ENCODE data around the gene VEPH1. TPM values are rescaled to one million over a fixed set of nuclear protein-coding genes. Genes with fewer than 3 reads are reported as not detected.

Gene VEPH1
- total and polyA plus RNA-seq, 9 of the 15 experiments (the other 6 are each of a cell fraction or from before 2014, with no cell fraction given): 4.5 to 15.6 (median 5.8) TPM

DNA sequence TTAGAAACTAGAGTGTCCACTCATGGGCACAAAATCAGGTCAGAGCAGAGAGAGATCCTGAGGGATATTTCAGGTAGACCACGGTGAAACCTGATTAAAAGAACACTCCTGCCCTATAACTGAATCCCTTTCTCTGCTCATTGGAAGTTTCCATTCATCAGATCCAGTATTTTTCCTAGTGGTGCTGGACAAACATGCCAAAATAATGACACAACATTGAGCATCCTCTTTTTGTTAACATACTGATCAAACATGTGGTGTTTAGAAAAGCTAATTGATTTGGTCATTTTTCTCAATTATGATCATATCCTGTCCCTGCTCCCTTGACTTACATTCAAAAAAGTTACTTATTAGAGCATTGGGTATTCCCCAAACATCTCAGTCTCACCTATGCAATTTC lies 39.4 kb downstream of the VEPH1 start (continued):
- TF ChIP-seq ZNF3 (CRISPR knock-in tag; IDR thresholded peaks at IDR 0.05): no peak
- no peak for TF ChIP-seq RUNX1 (IDR thresholded peaks at IDR 0.05; ENCODE audit: low read depth)
- TF ChIP-seq PRPF4 (IDR thresholded peaks at IDR 0.05; ENCODE audit: insufficient read depth, low read depth, low read length, poor library complexity, severe bottlenecking): no peak
- TF ChIP-seq, protein P1, sequence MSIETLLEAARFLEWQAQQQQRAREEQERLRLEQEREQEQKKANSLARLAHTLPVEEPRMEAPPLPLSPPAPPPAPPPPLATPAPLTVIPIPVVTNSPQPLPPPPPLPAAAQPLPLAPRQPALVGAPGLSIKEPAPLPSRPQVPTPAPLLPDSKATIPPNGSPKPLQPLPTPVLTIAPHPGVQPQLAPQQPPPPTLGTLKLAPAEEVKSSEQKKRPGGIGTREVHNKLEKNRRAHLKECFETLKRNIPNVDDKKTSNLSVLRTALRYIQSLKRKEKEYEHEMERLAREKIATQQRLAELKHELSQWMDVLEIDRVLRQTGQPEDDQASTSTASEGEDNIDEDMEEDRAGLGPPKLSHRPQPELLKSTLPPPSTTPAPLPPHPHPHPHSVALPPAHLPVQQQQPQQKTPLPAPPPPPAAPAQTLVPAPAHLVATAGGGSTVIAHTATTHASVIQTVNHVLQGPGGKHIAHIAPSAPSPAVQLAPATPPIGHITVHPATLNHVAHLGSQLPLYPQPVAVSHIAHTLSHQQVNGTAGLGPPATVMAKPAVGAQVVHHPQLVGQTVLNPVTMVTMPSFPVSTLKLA (conservative IDR thresholded peaks at IDR 0.05): no peak

DNA sequence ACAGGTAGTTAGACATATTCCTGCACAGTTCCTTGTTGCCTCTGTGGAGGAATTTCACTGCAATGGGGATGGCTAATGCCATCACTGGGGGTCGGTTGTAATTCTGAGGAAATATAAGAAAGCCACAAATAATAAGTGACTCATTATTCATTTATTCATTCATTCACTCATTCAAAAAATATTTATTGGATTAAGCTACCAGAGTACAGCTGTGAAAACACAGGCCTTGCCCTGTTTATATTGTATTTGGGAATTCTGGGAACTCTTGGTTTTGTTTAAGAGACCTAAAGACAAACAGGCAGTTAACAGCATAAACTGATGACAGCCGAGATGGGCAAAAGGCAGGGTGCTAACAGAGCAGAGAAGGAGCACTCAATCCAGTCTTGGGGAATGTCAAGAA lies 43.0 kb downstream of the VEPH1 start:
- intact Hi-C loops (cut with micrococcal nuclease): no loop called here
- POLR2A ChIA-PET: no interaction called here

More for the DNA sequence above, 43.0 kb downstream of the VEPH1 start:
- Histone ChIP-seq H3K36me3 (ENCODE audit: control insufficient read depth, insufficient read depth, low read length) (no peaks in the 10 kb centered on the region), H2AFZ (ENCODE audit: low read depth, low read length) (no peak overlapping the region), H3K27ac (ENCODE audit: extremely low read depth, low read depth, low read length) (no peak overlapping the region), H3K9me3 (replicated peaks; ENCODE audit: control insufficient read depth, insufficient read depth, low read depth, low read length) (no peaks in the 10 kb centered on the region), H3K9me1 (ENCODE audit: control insufficient read depth, insufficient read depth, low read length) (no peaks in the 10 kb centered on the region), H3K4me2 (ENCODE audit: insufficient read depth, low read length) (no peak overlapping the region), H3K9ac (ENCODE audit: insufficient read depth in 1 of 2, low read depth in 2 of 2, low read length in 2 of 2) (no peak overlapping the region), H4K20me1 (replicated peaks; ENCODE audit: control insufficient read depth, insufficient read depth, low read length) (no peaks in the 10 kb centered on the region), H3K79me2 (ENCODE audit: control insufficient read depth, insufficient read depth, low read length) (no peaks in the 10 kb centered on the region), H3K4me1 (replicated peaks in 1 of 2; ENCODE audit: control insufficient read depth in 2 of 2, insufficient read depth in 2 of 2, low read length in 2 of 2) (no peaks in the 10 kb centered on the region), H3K4me3 (no peak overlapping the region), H3K27me3 (ENCODE audit: control insufficient read depth in 2 of 2, insufficient read depth in 2 of 2, low read length in 2 of 2) (no peaks in the 10 kb centered on the region)
- ATAC-seq: no peak
- no peak for DNase-seq (ENCODE audit: extremely low read depth in 1 of 4, low spot score in 3 of 4)
- BruUV-seq (replicated peaks): no TSS peak
- CTCF ChIA-PET (ENCODE audit: low intra/inter-chr PET ratio): no interaction called here
- in situ Hi-C loops (cut with MboI): no loop called here
- TF ChIP-seq ERF (CRISPR knock-in tag; IDR thresholded peaks at IDR 0.05) (no peak), TRIM25 (IDR thresholded peaks at IDR 0.05; ENCODE audit: borderline replicate concordance) (no peak), SNRNP70 (optimal IDR thresholded peaks at IDR 0.05; ENCODE audit: low read depth, low read length) (no peak), KLF13 (tag; IDR thresholded peaks at IDR 0.05; ENCODE audit: borderline replicate concordance, low read depth) (no peak), SIRT6 (IDR thresholded peaks at IDR 0.05; ENCODE audit: low read depth, low read length) (no peak), THRA (IDR thresholded peaks at IDR 0.05) (no peak), TOE1 (IDR thresholded peaks at IDR 0.05; ENCODE audit: borderline replicate concordance) (no peak), TOE1 (CRISPR knock-in tag; IDR thresholded peaks at IDR 0.05; ENCODE audit: borderline replicate concordance, low read depth) (no peak), MEIS2 (IDR thresholded peaks at IDR 0.05; ENCODE audit: partially characterized antibody) (no peak), ATF1 (CRISPR knock-in tag; IDR thresholded peaks at IDR 0.05) (no peak), ATF1 (tag; IDR thresholded peaks at IDR 0.05) (no peak), ZNF586 (CRISPR knock-in tag; conservative IDR thresholded peaks at IDR 0.05) (no peak), HDAC1 (IDR thresholded peaks at IDR 0.05) (no peak), CHD4 (IDR thresholded peaks at IDR 0.05; ENCODE audit: insufficient read depth, insufficient replicate concordance, low read depth, low read length, poor library complexity, severe bottlenecking) (no peak)
- no peak for FAIRE-seq
- WGBS (ENCODE audit: insufficient coverage, low coverage, missing lambda C conversion rate): 21% methylated on average over 2 of the region's 2 CpGs
